ENCODE results near the gene AP1B1. TPM values are rescaled to one million over a fixed set of nuclear protein-coding genes. Genes with fewer than 3 reads are reported as not detected.

The AP1B1 gene
- total RNA-seq, 2 donors from 2014 or later: 45.5 to 66.9 TPM

GRCh38 chr22:29326481-29326880, 61.9 kb downstream of the AP1B1 start:
- Histone ChIP-seq H3K27ac (no peak overlapping the region), H3K9me3 (no peaks in the 10 kb centered on the region), H3K36me3 (replicated peaks in 1 of 2; ENCODE audit: insufficient read depth in 1 of 2, low read depth in 2 of 2) (peaks cover 6 to 28% of the 10 kb centered on the region in 2 donors), H3K27me3 (no peaks in the 10 kb centered on the region), H3K4me1 (peaks cover 5% of the 10 kb centered on the region), H3K4me3 (no peak overlapping the region)
- TF ChIP-seq CTCF (IDR thresholded peaks at IDR 0.05) (no peak), POLR2A (IDR thresholded peaks at IDR 0.05) (no peak)
- intact Hi-C loops (cut with DNase I): no loop called here
- no peak for ATAC-seq
- DNase-seq: no peak
- 86 to 96% methylated on average over 7 to 9 of the region's 10 CpGs for WGBS, 2 donors

GRCh38 chr22:29325785-29326315, 62.5 kb downstream of the AP1B1 start:
- H3K27ac ChIP-seq: no peak overlapping the region
- ATAC-seq (no peak), DNase-seq (no peak)
- peaks cover 8% of the 10 kb centered on the region for H3K4me1 ChIP-seq
- 53 to 67% methylated on average over 9 of the region's 9 CpGs for WGBS, 2 donors
- peaks cover 6 to 25% of the 10 kb centered on the region in 2 donors for H3K36me3 ChIP-seq (replicated peaks in 1 of 2; ENCODE audit: insufficient read depth in 1 of 2, low read depth in 2 of 2)
- H3K27me3 ChIP-seq: no peaks in the 10 kb centered on the region
- intact Hi-C loops (cut with DNase I): no loop called here
- TF ChIP-seq POLR2A (IDR thresholded peaks at IDR 0.05) (no peak), CTCF (IDR thresholded peaks at IDR 0.05) (no peak)
- no peaks in the 10 kb centered on the region for H3K9me3 ChIP-seq
- H3K4me3 ChIP-seq: no peak overlapping the region

- no peaks in the 10 kb centered on the region for H3K9me3 ChIP-seq
- peaks cover 6 to 24% of the 10 kb centered on the region in 2 donors for H3K36me3 ChIP-seq (replicated peaks in 1 of 2; ENCODE audit: insufficient read depth in 1 of 2, low read depth in 2 of 2)
- H3K4me1 ChIP-seq: peaks cover 8% of the 10 kb centered on the region
- ATAC-seq: no peak
- H3K27ac ChIP-seq: no peak overlapping the region
- intact Hi-C loops (cut with DNase I): no loop called here
- TF ChIP-seq POLR2A (IDR thresholded peaks at IDR 0.05) (no peak), CTCF (IDR thresholded peaks at IDR 0.05) (no peak)
- DNase-seq: no peak
- H3K4me3 ChIP-seq: no peak overlapping the region
- no peaks in the 10 kb centered on the region for H3K27me3 ChIP-seq
- 77 to 84% methylated on average over 8 of the region's 8 CpGs for WGBS, 2 donors
Observed at GRCh38 chr22:29325356-29325755, 63.0 kb downstream of the AP1B1 start.

GRCh38 chr22:29323641-29324040, 64.7 kb downstream of the AP1B1 start:
- intact Hi-C loops (cut with DNase I): no loop called here
- no peak for TF ChIP-seq CTCF (IDR thresholded peaks at IDR 0.05)
- TF ChIP-seq POLR2A (IDR thresholded peaks at IDR 0.05): no peak
- ATAC-seq (no peak), DNase-seq (no peak)
- peaks cover 6 to 12% of the 10 kb centered on the region in 2 donors for H3K36me3 ChIP-seq (replicated peaks in 1 of 2; ENCODE audit: insufficient read depth in 1 of 2, low read depth in 2 of 2)
- H3K27me3 ChIP-seq: no peaks in the 10 kb centered on the region
- H3K9me3 ChIP-seq: no peaks in the 10 kb centered on the region
- H3K27ac ChIP-seq: no peak overlapping the region
- H3K4me3 ChIP-seq: no peak overlapping the region
- peaks cover 8% of the 10 kb centered on the region for H3K4me1 ChIP-seq

- Histone ChIP-seq H3K27me3 (peaks cover 0 to 5% of the 10 kb centered on the region in 2 donors), H3K4me1 (peaks cover 14% of the 10 kb centered on the region), H3K9me3 (no peaks in the 10 kb centered on the region), H3K4me3 (no peak overlapping the region), H3K27ac (no peak overlapping the region), H3K36me3 (replicated peaks in 1 of 2; ENCODE audit: insufficient read depth in 1 of 2, low read depth in 2 of 2) (no peaks in the 10 kb centered on the region)
- intact Hi-C loops (cut with DNase I): no loop called here
- DNase-seq (no peak), ATAC-seq (no peak)
- TF ChIP-seq POLR2A (IDR thresholded peaks at IDR 0.05): no peak
- no peak for TF ChIP-seq CTCF (IDR thresholded peaks at IDR 0.05)
- WGBS, 2 donors: 55 to 79% methylated on average over 1 of the region's 1 CpG
Observed at GRCh38 chr22:29320546-29320945, 67.8 kb downstream of the AP1B1 start.

All from body of pancreas (tissue), 4 donors.